ENCODE results near the gene TMEM54. TPM values are rescaled to one million over a fixed set of nuclear protein-coding genes. Genes with fewer than 3 reads are reported as not detected.
A peak's percentile ranks its signal among the peaks of the same experiment; 100 is the strongest.

TMEM54 gene
- total and polyA plus RNA-seq, 2 of the 13 experiments (the other 11 are each of a cell fraction or from before 2014, with no cell fraction given), result 2.5 to 2.9 TPM

GRCh38 chr1:32933742-32934322 is 32.6 kb upstream of the TMEM54 start (continued):
- TF ChIP-seq ZNF615 (CRISPR knock-in tag; IDR thresholded peaks at IDR 0.05; ENCODE audit: borderline replicate concordance), result no peak
- no peak for TF ChIP-seq ZBTB4 (CRISPR knock-in tag; IDR thresholded peaks at IDR 0.05; ENCODE audit: borderline replicate concordance)
- peak; percentile 81; the same call in 1 of the 2 replicates for TF ChIP-seq ZFP36L1 (CRISPR knock-in tag; IDR thresholded peaks at IDR 0.05)
- TF ChIP-seq TFDP1 (CRISPR knock-in tag; IDR thresholded peaks at IDR 0.05; ENCODE audit: borderline replicate concordance), result peak; percentile 85; the same call in 1 of the 2 replicates
- no peak for TF ChIP-seq ZMYM2 (CRISPR knock-in tag; IDR thresholded peaks at IDR 0.05)
- TF ChIP-seq ZBTB1 (CRISPR knock-in tag; IDR thresholded peaks at IDR 0.05; ENCODE audit: borderline replicate concordance), result no peak
- no peak for TF ChIP-seq ARID2 (CRISPR knock-in tag; IDR thresholded peaks at IDR 0.05; ENCODE audit: borderline replicate concordance)
- 0 out of 4 replicates have a peak, but pooled peaks of 1 of the 2 experiments have one; percentile 26 for TF ChIP-seq ATF4 (CRISPR knock-in tag; IDR thresholded peaks at IDR 0.05)
- TF ChIP-seq IRF2 (CRISPR knock-in tag; IDR thresholded peaks at IDR 0.05), result peak; percentile 83
- TF ChIP-seq ZHX1 (CRISPR knock-in tag; IDR thresholded peaks at IDR 0.05; ENCODE audit: low read depth), result no peak
- TF ChIP-seq ZNF382 (CRISPR knock-in tag; IDR thresholded peaks at IDR 0.05; ENCODE audit: borderline replicate concordance), result no peak
- TF ChIP-seq ZBTB49 (CRISPR knock-in tag; IDR thresholded peaks at IDR 0.05; ENCODE audit: borderline replicate concordance), result no peak
- TF ChIP-seq ZNF383 (CRISPR knock-in tag; IDR thresholded peaks at IDR 0.05; ENCODE audit: borderline replicate concordance), result no peak
- no peak; the same call in 1 of the 2 replicates for TF ChIP-seq ZNF775 (CRISPR knock-in tag; IDR thresholded peaks at IDR 0.05; ENCODE audit: borderline replicate concordance)
- no peak for TF ChIP-seq HHEX (CRISPR knock-in tag; IDR thresholded peaks at IDR 0.05)
- TF ChIP-seq JARID2 (CRISPR knock-in tag; IDR thresholded peaks at IDR 0.05; ENCODE audit: insufficient replicate concordance), result no peak
- no peak for TF ChIP-seq NFKBIZ (CRISPR knock-in tag; IDR thresholded peaks at IDR 0.05)
